ENCODE measurements around the gene PGS1.

- TF ChIP-seq, protein P1, sequence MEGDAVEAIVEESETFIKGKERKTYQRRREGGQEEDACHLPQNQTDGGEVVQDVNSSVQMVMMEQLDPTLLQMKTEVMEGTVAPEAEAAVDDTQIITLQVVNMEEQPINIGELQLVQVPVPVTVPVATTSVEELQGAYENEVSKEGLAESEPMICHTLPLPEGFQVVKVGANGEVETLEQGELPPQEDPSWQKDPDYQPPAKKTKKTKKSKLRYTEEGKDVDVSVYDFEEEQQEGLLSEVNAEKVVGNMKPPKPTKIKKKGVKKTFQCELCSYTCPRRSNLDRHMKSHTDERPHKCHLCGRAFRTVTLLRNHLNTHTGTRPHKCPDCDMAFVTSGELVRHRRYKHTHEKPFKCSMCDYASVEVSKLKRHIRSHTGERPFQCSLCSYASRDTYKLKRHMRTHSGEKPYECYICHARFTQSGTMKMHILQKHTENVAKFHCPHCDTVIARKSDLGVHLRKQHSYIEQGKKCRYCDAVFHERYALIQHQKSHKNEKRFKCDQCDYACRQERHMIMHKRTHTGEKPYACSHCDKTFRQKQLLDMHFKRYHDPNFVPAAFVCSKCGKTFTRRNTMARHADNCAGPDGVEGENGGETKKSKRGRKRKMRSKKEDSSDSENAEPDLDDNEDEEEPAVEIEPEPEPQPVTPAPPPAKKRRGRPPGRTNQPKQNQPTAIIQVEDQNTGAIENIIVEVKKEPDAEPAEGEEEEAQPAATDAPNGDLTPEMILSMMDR (IDR thresholded peaks at IDR 0.05), result no peak
- TF ChIP-seq POLR2A (IDR thresholded peaks at IDR 0.05), result no peak
Measured at GRCh38 chr17:78459696-78460095, 81.2 kb downstream of the PGS1 start.

Measured in uterus (tissue), 2 donors.